Sciatic nerve (tissue), 2 donors: ENCODE measurements around the gene MYH15. TPM values are rescaled to one million over a fixed set of nuclear protein-coding genes. Genes with fewer than 3 reads are reported as not detected.
"Not testable (repeated sequence)": the region's sequence is repeated elsewhere in the genome, so short reads cannot be mapped to it uniquely, and the experiment has no call there.

ENCODE experiments used
- ATAC-seq: fragments of 200-7000 bp; cut with Tn5 transposase; one replicate; pipeline ENCODE4 v1.9.1; 2020; ENCODE audit warnings: mild to moderate bottlenecking, moderate library complexity
- DNase-seq: peaks from one replicate; pipeline ENCODE4 v3.0.0-alpha.2; 2020; ENCODE audit warnings: low spot score
- intact Hi-C: fragments of 100-400 bp; cut with DNase I; formaldehyde crosslinking; loops from one replicate; pipeline ENCODE4 v1.14.2; 2022
- total RNA-seq: library from RNA; stranded (reverse); fragmentation: NEBNext Ultra II Directional; extraction: Animal tissue kit (Norgen Biotek cat#: 25700); gene quantifications from one replicate; pipeline ENCODE4 v1.2.1, GENCODE V29; 2021
- donor health status: DM: no; HTN: no; CAD: no.
- donor health status: DM: no; HTN: no; CAD: no.

MYH15 gene
- total RNA-seq, 1 donor from 2014 or later: 0.58 TPM

- DNase-seq: no peak
- intact Hi-C loops: loop anchor here (10.0 kb wide), 1 partner anchor 749 kb away; no protein-coding TSS in a partner anchor
- no peak for ATAC-seq
Measured at GRCh38 chr3:108403686-108404345, 106.6 kb downstream of the MYH15 start.

GRCh38 chr3:108403198-108403597, 107.2 kb downstream of the MYH15 start:
- intact Hi-C loops: loop anchor here (10.0 kb wide), 1 partner anchor 748 kb away; no protein-coding TSS in a partner anchor
- ATAC-seq (no peak), DNase-seq (no peak)

- intact Hi-C loops: loop anchor here (10.0 kb wide), 1 partner anchor 747 kb away; no protein-coding TSS in a partner anchor
- DNase-seq: no peak
- no peak for ATAC-seq
Measured at GRCh38 chr3:108401836-108402235, 108.6 kb downstream of the MYH15 start.

- DNase-seq (no peak), ATAC-seq (no peak)
- intact Hi-C loops: no loop called here
Measured at GRCh38 chr3:108398510-108398909, 111.9 kb downstream of the MYH15 start.

- ATAC-seq (no peak), DNase-seq (no peak)
- intact Hi-C loops: no loop called here
Measured at GRCh38 chr3:108396336-108396735, 114.1 kb downstream of the MYH15 start.

- intact Hi-C loops: no loop called here
- ATAC-seq: no peak
- DNase-seq: no peak
Measured at GRCh38 chr3:108394563-108394962, 115.8 kb downstream of the MYH15 start.

GRCh38 chr3:108394016-108394415, 116.4 kb downstream of the MYH15 start:
- no peak for DNase-seq
- ATAC-seq: no peak
- intact Hi-C loops: no loop called here

GRCh38 chr3:108393128-108393900, 117.1 kb downstream of the MYH15 start:
- intact Hi-C loops: no loop called here
- no peak for DNase-seq
- no peak for ATAC-seq

GRCh38 chr3:108391917-108392593, 118.3 kb downstream of the MYH15 start:
- intact Hi-C loops: no loop called here
- DNase-seq: no peak
- peak; percentile 49 for ATAC-seq

- ATAC-seq: no peak
- no peak for DNase-seq
- intact Hi-C loops: no loop called here
Measured at GRCh38 chr3:108389372-108389771, 121.0 kb downstream of the MYH15 start.

GRCh38 chr3:108388136-108389132, 122.0 kb downstream of the MYH15 start:
- no peak for ATAC-seq
- intact Hi-C loops: no loop called here
- no peak for DNase-seq

GRCh38 chr3:108387063-108387462, 123.3 kb downstream of the MYH15 start:
- intact Hi-C loops: no loop called here
- ATAC-seq: no peak

GRCh38 chr3:108383306-108383705, 127.1 kb downstream of the MYH15 start:
- intact Hi-C loops: no loop called here
- ATAC-seq (no peak), DNase-seq (no peak)

More at GRCh38 chr3:108387063-108387462, 123.3 kb downstream of the MYH15 start:
- no peak for DNase-seq

- intact Hi-C loops: no loop called here
- no peak for ATAC-seq
- DNase-seq: no peak
Measured at GRCh38 chr3:108381529-108382140, 128.8 kb downstream of the MYH15 start.

GRCh38 chr3:108380128-108380795, 130.1 kb downstream of the MYH15 start:
- ATAC-seq: no peak
- DNase-seq: no peak
- intact Hi-C loops: no loop called here

- DNase-seq, ATAC-seq, intact Hi-C loops: not testable (repeated sequence)
Measured at GRCh38 chr3:108378952-108379342, 131.4 kb downstream of the MYH15 start.

GRCh38 chr3:108378153-108378951, 132.0 kb downstream of the MYH15 start:
- DNase-seq (no peak), ATAC-seq (no peak)
- intact Hi-C loops: no loop called here
